DMS153 treated with DMSO at 0.1 percent for 48 hours (cell line): ENCODE results near the gene ABCC1.
"Not testable (repeated sequence)": the region's sequence is repeated elsewhere in the genome, so short reads cannot be mapped to it uniquely, and the experiment has no call there.

Experiments used
- DNase-seq: peaks from one replicate; lab custom pipeline; 2025; ENCODE audit not compliant: unreplicated experiment; lab: John Stamatoyannopoulos, UW

ABCC1 gene

GRCh38 chr16:15966420-15966819 is 17.0 kb downstream of the ABCC1 start:
- no peak for DNase-seq

GRCh38 chr16:15966836-15967546 is 17.6 kb downstream of the ABCC1 start:
- no peak for DNase-seq

- DNase-seq = no peak
These were observed 18.4 kb downstream of the ABCC1 start for GRCh38 chr16:15967655-15968315.

- DNase-seq = no peak
These were observed 20.8 kb downstream of the ABCC1 start for GRCh38 chr16:15970202-15970601.

- DNase-seq = no peak
These were observed 21.5 kb downstream of the ABCC1 start for GRCh38 chr16:15970743-15971439.

GRCh38 chr16:15971440-15971815 is 22.0 kb downstream of the ABCC1 start:
- DNase-seq = no peak

GRCh38 chr16:15972046-15972868 is 22.8 kb downstream of the ABCC1 start:
- no peak for DNase-seq

GRCh38 chr16:15973421-15973820 is 24.0 kb downstream of the ABCC1 start:
- no peak for DNase-seq

GRCh38 chr16:15974057-15974456 is 24.6 kb downstream of the ABCC1 start:
- no peak for DNase-seq

- no peak for DNase-seq
These were observed 25.8 kb downstream of the ABCC1 start for GRCh38 chr16:15975172-15975571.

GRCh38 chr16:15976225-15976812 is 26.9 kb downstream of the ABCC1 start:
- DNase-seq = no peak

GRCh38 chr16:15976929-15977637 is 27.7 kb downstream of the ABCC1 start:
- no peak for DNase-seq

- no peak for DNase-seq
These were observed 30.4 kb downstream of the ABCC1 start for GRCh38 chr16:15979801-15980200.

GRCh38 chr16:15980329-15980728 is 30.9 kb downstream of the ABCC1 start:
- no peak for DNase-seq

- DNase-seq = no peak
These were observed 32.0 kb downstream of the ABCC1 start for GRCh38 chr16:15981382-15981781.

- DNase-seq = not testable (repeated sequence)
These were observed 32.9 kb downstream of the ABCC1 start for GRCh38 chr16:15982194-15982915.

GRCh38 chr16:15983898-15984297 is 34.5 kb downstream of the ABCC1 start:
- DNase-seq = no peak

GRCh38 chr16:15985144-15985543 is 35.7 kb downstream of the ABCC1 start:
- no peak for DNase-seq

- no peak for DNase-seq
These were observed 36.8 kb downstream of the ABCC1 start for GRCh38 chr16:15986261-15986660.
